Lung (tissue), 12 donors: Measurements from ENCODE around the gene SULF2. TPM values are rescaled to one million over a fixed set of nuclear protein-coding genes. Genes with fewer than 3 reads are reported as not detected.

Source experiments
- ATAC-seq: fragments of 200-7000 bp; cut with Tn5 transposase; one replicate; pipeline ENCODE4 v1.9.1; 2020; ENCODE audit warnings: moderate number of reproducible peaks; ENCODE audit not compliant: insufficient read depth, low FRiP score
- DNase-seq, 3 donors: peaks; one replicate each; pipeline ENCODE4 v3.0.0-alpha.2; 2013 to 2017
- H3K27ac ChIP-seq, 2 donors: one replicate each; pipeline ENCODE4 v1.5.1; 2013; ENCODE audit warnings: mild to moderate bottlenecking in 2 of 2, moderate library complexity in 2 of 2, control low read depth in 1 of 2, inconsistent platforms in 1 of 2, low read depth in 1 of 2, low read length in 1 of 2
- H3K27me3 ChIP-seq, 3 donors: one replicate each; pipeline ENCODE4 v1.5.1; 2013; ENCODE audit warnings: low read length in 2 of 3; ENCODE audit not compliant: control insufficient read depth in 3 of 3, insufficient read depth in 3 of 3
- H3K36me3 ChIP-seq, 4 donors: one replicate each; pipeline ENCODE4 v1.5.1; 2013; ENCODE audit warnings: low read length in 4 of 4, mild to moderate bottlenecking in 1 of 4, moderate library complexity in 1 of 4; ENCODE audit not compliant: control insufficient read depth in 4 of 4, insufficient read depth in 4 of 4
- H3K4me1 ChIP-seq, 5 donors: one replicate each; pipeline ENCODE4 v1.5.1; 2013; ENCODE audit warnings: low read length in 5 of 5, mild to moderate bottlenecking in 2 of 5, moderate library complexity in 1 of 5; ENCODE audit not compliant: control insufficient read depth in 5 of 5, insufficient read depth in 5 of 5
- H3K4me3 ChIP-seq: one replicate; pipeline ENCODE4 v1.5.1; 2013; ENCODE audit warnings: mild to moderate bottlenecking, control low read depth, moderate library complexity
- H3K9ac ChIP-seq, 2 donors: one replicate each; pipeline ENCODE4 v1.5.1; 2013; ENCODE audit warnings: low read length in 2 of 2, control low read depth in 1 of 2; ENCODE audit not compliant: insufficient read depth in 1 of 2
- H3K9me3 ChIP-seq, 4 donors: one replicate each; pipeline ENCODE4 v1.5.1; 2013; ENCODE audit warnings: low read length in 3 of 4, mild to moderate bottlenecking in 1 of 4, moderate library complexity in 1 of 4; ENCODE audit not compliant: control insufficient read depth in 4 of 4, insufficient read depth in 3 of 4
- CTCF ChIP-seq: IDR thresholded peaks from 2 replicates; pipeline ENCODE4 v1.5.1; 2012; ENCODE audit warnings: mild to moderate bottlenecking; ENCODE audit errors: control extremely low read depth, extremely low read depth
- WGBS, 2 donors: extraction: QIAGEN DNeasy Blood & Tissue Kit; methylation state at CpG; one replicate each; pipeline ENCODE4 v1.1.7; 2013; 5-methylcytosine and 5-hydroxymethylcytosine counted together
- polyA plus RNA-seq, 2 donors: library from polyadenylated mRNA; stranded (reverse); fragments of 200-250 nt; gene quantifications; one replicate each; pipeline ENCODE4 v1.2.1, GENCODE V29; 2013
- total RNA-seq, 2 donors: library from RNA; depleted of rRNA in 1 of 2; stranded (reverse); fragments of >200 nt in 1 of 2; gene quantifications; one replicate each; pipeline ENCODE4 v1.2.1, GENCODE V29; 2014 to 2021
- donor health status: control.
- donor health status: control.
- donor health status: Bipolar disorder and iron deficiency.
- donor health status: healthy.
- donor health status: DM: yes; HTN: yes; CAD: no.

Gene SULF2
- total and polyA plus RNA-seq, 4 donors = 17.7 to 42.4 (median 23.6) TPM

- no peak overlapping the region for H3K4me3 ChIP-seq
- H3K27me3 ChIP-seq = no peaks in the 10 kb centered on the region
- H3K4me1 ChIP-seq = no peaks in the 10 kb centered on the region
- TF ChIP-seq CTCF = no peak
- ATAC-seq = no peak
- DNase-seq = no peak
- H3K27ac ChIP-seq = no peak overlapping the region
- no peaks in the 10 kb centered on the region for H3K36me3 ChIP-seq
- 83 to 91% methylated on average over 17 to 18 of the region's 18 CpGs for WGBS, 2 donors
- peaks cover 2 to 18% (median 11%) of the 10 kb centered on the region in 4 donors for H3K9me3 ChIP-seq
- no peak overlapping the region for H3K9ac ChIP-seq
Observed at GRCh38 chr20:47688385-47689381, 96.6 kb downstream of the SULF2 start.

- DNase-seq = no peak
- H3K27ac ChIP-seq = no peak overlapping the region
- H3K4me3 ChIP-seq = no peak overlapping the region
- H3K27me3 ChIP-seq = no peaks in the 10 kb centered on the region
- no peaks in the 10 kb centered on the region for H3K36me3 ChIP-seq
- H3K9me3 ChIP-seq = peaks cover 0 to 15% (median 10%) of the 10 kb centered on the region in 4 donors
- no peak for TF ChIP-seq CTCF
- 90 to 95% methylated on average over 20 of the region's 20 CpGs for WGBS, 2 donors
- no peak overlapping the region for H3K9ac ChIP-seq
- peaks cover 0 to 5% (median 4%) of the 10 kb centered on the region in 5 donors for H3K4me1 ChIP-seq
- ATAC-seq = no peak
Observed at GRCh38 chr20:47687095-47687987, 97.9 kb downstream of the SULF2 start.

GRCh38 chr20:47686545-47686944, 98.7 kb downstream of the SULF2 start:
- DNase-seq (no peak), ATAC-seq (no peak)
- WGBS, 2 donors = 88 to 96% methylated on average over 14 of the region's 14 CpGs
- H3K27me3 ChIP-seq = no peaks in the 10 kb centered on the region
- H3K4me3 ChIP-seq = no peak overlapping the region
- no peak for TF ChIP-seq CTCF
- peaks cover 0 to 13% (median 6%) of the 10 kb centered on the region in 5 donors for H3K4me1 ChIP-seq
- H3K9ac ChIP-seq = no peak overlapping the region
- H3K36me3 ChIP-seq = no peaks in the 10 kb centered on the region
- H3K27ac ChIP-seq = no peak overlapping the region
- peaks cover 0 to 7% (median 6%) of the 10 kb centered on the region in 4 donors for H3K9me3 ChIP-seq
